Activated naive CD8-positive, alpha-beta T cell (primary cell): Measurements from ENCODE around the gene SLC40A1.
A peak's percentile ranks its signal among the peaks of the same experiment; 100 is the strongest.

ENCODE experiments used
- H3K27ac Mint-ChIP-seq: one replicate; pipeline ENCODE4 v1.8.0; 2021; ENCODE audit warnings: mixed read lengths
- H3K27me3 Mint-ChIP-seq: one replicate; pipeline ENCODE4 v1.8.0; 2021; ENCODE audit warnings: mixed read lengths
- H3K36me3 Mint-ChIP-seq: one replicate; pipeline ENCODE4 v1.8.0; 2021; ENCODE audit warnings: mixed read lengths
- H3K4me1 Mint-ChIP-seq: one replicate; pipeline ENCODE4 v1.8.0; 2021; ENCODE audit warnings: low read depth, mixed read lengths
- H3K4me3 Mint-ChIP-seq: one replicate; pipeline ENCODE4 v1.8.0; 2021; ENCODE audit warnings: mild to moderate bottlenecking, mixed read lengths
- H3K9me3 Mint-ChIP-seq: one replicate; pipeline ENCODE4 v1.8.0; 2021; ENCODE audit warnings: low read depth, mixed read lengths

The SLC40A1 gene, protein sequence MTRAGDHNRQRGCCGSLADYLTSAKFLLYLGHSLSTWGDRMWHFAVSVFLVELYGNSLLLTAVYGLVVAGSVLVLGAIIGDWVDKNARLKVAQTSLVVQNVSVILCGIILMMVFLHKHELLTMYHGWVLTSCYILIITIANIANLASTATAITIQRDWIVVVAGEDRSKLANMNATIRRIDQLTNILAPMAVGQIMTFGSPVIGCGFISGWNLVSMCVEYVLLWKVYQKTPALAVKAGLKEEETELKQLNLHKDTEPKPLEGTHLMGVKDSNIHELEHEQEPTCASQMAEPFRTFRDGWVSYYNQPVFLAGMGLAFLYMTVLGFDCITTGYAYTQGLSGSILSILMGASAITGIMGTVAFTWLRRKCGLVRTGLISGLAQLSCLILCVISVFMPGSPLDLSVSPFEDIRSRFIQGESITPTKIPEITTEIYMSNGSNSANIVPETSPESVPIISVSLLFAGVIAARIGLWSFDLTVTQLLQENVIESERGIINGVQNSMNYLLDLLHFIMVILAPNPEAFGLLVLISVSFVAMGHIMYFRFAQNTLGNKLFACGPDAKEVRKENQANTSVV

DNA sequence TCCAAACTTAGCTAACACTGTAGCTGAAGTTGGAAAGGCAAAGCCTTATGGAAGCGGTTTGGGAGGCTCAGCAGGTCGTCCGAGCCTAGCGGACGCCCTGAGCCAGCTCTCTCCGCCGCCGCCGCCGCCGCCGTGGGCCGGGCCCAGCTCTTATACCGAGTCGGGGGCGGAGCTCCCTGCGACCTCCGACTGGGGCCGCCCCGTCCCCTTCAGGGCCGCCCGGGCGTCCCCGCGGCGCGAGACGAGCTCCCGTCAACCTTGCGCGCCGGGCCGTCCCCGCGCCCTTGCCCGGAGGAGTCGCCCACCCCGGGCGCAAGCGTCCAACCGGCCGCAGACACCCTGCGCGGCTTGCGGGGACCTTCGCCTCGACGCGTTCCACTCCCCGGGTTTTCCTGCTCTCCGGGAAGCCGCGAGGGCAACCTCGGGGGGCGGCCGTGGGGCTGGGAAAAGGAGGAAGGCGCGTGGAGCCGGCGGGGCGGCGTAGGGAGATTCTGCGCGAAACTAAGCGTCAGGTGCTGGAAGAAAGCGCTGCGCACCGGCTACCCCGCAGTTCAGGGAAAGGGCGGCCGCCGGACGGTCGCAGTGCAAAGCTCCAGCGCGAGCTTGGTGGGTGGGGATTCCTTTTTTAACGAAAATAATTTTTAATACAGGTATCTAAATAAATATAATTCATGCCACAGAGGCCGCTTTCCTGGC is at the start of gene SLC40A1:
Gene SLC40A1 (minus strand): TSS at position 129 of the 696 bp plus-strand sequence. CDS start 326 bp downstream, outside the sequence.
- Mint-ChIP-seq H3K9me3 (no peaks in the 10 kb centered on the region), H3K27me3 (peaks cover 12% of the 10 kb centered on the region), H3K4me3 (peak within 1 kb of the TSS; percentile 83), H3K27ac (no peak within 1 kb of the TSS), H3K36me3 (no peaks in the 10 kb centered on the region), H3K4me1 (peaks cover 30% of the 10 kb centered on the region)

DNA sequence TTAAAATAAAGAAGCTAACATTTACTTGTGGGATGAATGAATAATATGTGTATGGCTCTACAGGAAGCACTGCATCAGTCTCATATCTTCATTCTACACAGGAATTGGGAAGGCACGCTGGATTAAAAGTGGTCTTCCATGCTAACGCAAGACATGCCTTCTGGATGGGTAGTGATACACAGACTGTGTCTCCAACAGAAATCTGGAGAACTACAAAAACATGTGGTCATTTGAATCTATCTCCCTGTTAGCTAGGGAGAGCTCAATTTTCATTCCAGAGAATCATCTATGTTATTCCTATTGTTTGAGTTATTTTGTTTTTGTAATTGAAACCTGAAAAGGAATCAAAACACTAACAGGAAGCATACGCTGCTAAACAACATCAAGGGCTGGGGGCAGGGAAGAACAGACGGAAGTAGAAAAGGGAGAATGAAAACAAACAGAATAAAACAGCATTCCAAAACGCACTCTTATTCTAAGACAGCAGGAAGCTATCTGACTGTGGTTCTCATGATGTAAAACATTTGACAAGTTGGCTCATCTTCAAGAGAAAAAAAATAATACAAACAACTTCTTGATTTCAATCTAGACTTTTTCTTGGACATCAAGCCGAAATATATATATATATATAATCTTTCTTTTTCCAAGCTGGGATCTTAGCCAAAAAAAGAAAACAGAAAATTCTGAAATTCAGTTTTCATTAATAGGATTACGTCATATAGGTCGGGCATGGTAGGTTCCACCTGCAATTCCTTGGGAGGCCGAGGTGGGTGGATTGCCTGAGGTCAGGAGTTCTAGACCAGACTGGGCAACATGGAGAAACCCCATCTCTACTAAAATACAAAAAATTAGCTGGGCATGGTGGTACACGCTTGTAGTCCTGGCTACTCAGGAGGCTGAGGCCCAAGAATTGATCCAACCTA is 49.2 kb upstream of the SLC40A1 start:
- H3K4me1 Mint-ChIP-seq: peaks cover 15% of the 10 kb centered on the region
- H3K27ac Mint-ChIP-seq: no peak overlapping the region
- H3K36me3 Mint-ChIP-seq: no peaks in the 10 kb centered on the region
- H3K9me3 Mint-ChIP-seq: no peaks in the 10 kb centered on the region
- H3K27me3 Mint-ChIP-seq: no peaks in the 10 kb centered on the region
- no peak overlapping the region for H3K4me3 Mint-ChIP-seq

DNA sequence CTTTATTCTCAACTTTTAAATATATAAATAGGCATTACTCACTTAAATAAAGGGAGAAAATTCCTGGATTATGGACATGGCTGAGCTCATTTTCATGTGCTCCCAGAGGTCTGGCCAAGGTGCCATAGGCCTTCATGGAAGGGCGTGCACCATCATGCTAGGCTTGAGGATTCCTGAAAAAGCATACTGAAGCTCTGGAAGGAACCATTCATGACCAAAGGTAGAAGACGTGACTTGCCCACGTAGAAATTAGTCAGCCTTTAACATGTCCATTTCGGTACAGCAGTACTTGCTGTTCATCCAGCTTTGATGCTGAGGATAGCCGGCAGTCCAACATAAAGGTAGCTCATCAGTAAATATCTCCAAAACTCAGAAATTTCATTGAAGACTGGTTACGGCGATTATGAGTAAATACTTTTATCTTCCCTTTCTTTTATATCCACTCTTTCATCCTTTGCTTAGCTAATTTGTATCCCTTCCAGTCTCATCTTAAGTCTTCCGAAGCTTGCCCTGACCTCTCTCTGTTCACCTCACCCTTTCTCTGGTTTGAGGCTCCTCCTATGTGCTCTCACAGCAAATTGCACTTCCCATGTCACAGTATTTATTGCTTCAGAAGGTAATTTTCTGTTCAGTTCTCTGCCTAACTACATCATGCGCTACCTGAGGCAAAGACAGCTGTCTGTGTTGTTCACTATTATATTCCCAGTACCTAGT is 48.4 kb upstream of the SLC40A1 start:
- H3K4me1 Mint-ChIP-seq: peaks cover 21% of the 10 kb centered on the region
- H3K27ac Mint-ChIP-seq: no peak overlapping the region
- H3K27me3 Mint-ChIP-seq: no peaks in the 10 kb centered on the region
- no peaks in the 10 kb centered on the region for H3K36me3 Mint-ChIP-seq
- no peak overlapping the region for H3K4me3 Mint-ChIP-seq
- no peaks in the 10 kb centered on the region for H3K9me3 Mint-ChIP-seq

DNA sequence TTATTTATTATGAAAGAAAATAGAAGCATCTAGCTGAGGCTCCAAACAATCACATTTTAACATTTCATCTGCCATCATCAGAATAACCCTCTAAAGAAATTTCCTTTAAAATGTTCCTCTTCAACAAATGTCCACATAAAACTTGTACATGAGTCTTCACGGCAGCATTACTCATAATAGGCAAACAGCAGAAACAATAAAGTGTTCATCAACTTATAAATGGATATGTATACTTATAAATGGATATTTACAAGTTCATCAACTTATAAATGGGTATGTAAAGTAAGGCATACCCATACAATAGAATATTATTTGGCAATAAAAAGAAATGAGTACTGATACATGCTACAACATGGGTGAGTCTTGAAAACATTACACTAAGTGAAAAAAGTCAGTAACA is 47.2 kb upstream of the SLC40A1 start:
- peaks cover 21% of the 10 kb centered on the region for H3K4me1 Mint-ChIP-seq
- H3K27me3 Mint-ChIP-seq: no peaks in the 10 kb centered on the region
- H3K9me3 Mint-ChIP-seq: no peaks in the 10 kb centered on the region
- no peaks in the 10 kb centered on the region for H3K36me3 Mint-ChIP-seq
- H3K4me3 Mint-ChIP-seq: no peak overlapping the region
- H3K27ac Mint-ChIP-seq: no peak overlapping the region

DNA sequence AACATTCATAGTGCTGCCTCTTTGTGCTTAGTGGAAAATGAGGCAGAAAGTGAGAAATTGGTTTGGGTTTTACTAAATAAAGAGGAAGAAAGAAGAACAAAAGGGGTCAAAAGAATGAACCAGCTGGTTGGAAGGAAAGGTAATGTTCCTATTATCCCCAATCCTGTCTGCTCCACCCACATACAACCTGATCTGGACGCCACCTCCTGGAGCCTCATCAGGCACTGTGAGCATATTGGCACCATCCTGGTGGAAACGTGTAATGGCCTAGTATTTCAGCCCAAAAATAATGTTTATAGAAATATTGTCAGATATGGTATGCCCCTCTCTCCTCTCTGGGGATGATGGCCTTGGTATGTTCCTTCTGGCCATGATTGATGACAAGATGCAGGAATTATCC is 45.0 kb upstream of the SLC40A1 start:
- no peaks in the 10 kb centered on the region for H3K9me3 Mint-ChIP-seq
- H3K4me3 Mint-ChIP-seq: peak overlapping the region; percentile 18
- no peaks in the 10 kb centered on the region for H3K27me3 Mint-ChIP-seq
- peaks cover 21% of the 10 kb centered on the region for H3K4me1 Mint-ChIP-seq
- H3K27ac Mint-ChIP-seq: no peak overlapping the region
- no peaks in the 10 kb centered on the region for H3K36me3 Mint-ChIP-seq

DNA sequence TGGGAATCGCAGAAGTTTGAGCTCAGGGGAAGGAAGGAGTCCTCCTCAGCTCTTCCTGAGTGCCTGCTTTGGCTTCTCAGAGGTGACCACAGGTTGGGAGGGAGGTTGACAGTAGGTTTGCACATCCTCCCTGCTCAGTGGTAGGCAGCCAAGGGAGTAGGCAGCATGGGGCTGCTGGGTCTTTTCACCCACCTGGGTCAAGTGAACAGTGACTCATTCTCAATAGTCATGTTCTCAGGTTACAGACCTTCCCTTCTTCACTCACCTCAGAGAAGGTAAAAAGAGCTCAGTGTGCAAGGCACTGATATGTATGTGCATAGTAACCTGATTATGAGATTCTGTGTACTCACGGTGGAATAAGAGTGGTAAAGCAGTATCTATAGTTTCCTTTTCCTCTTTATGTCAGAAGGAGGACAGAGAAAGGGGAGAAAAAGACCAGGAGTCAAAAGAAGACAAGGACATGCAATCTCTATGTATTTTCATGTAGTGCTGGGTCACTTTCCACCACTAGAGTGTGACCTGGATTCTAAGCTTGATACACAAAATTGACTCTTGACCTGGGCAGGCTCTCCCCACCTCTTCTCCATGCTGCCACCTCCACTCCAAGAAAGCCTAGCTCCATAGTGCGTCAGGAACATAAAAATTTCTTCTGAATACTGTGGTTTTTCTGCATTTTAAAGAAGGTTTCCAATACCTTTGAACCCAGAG is 44.2 kb upstream of the SLC40A1 start:
- no peaks in the 10 kb centered on the region for H3K9me3 Mint-ChIP-seq
- no peak overlapping the region for H3K4me3 Mint-ChIP-seq
- H3K27me3 Mint-ChIP-seq: no peaks in the 10 kb centered on the region
- no peak overlapping the region for H3K27ac Mint-ChIP-seq
- peaks cover 21% of the 10 kb centered on the region for H3K4me1 Mint-ChIP-seq
- no peaks in the 10 kb centered on the region for H3K36me3 Mint-ChIP-seq

DNA sequence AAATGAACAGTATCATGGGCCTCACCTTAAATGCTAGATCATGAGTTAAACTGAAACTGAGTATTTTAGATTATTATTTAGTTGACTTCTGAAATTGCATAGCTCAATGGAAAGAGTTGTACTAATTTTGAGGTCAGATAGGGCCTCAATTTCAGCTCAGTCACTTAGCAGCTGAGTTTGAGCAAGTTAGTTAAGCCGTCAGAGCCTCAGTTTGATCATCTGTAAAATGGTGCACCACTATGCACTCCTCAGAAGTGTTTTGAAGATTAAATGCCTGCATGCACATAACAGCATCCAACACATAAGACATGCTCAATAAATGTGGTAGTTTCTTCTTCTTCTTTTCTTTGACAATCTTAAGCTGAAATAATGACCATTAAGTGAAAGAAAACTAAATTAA is 42.5 kb upstream of the SLC40A1 start:
- Mint-ChIP-seq H3K4me1 (peaks cover 21% of the 10 kb centered on the region), H3K4me3 (no peak overlapping the region), H3K27ac (no peak overlapping the region), H3K9me3 (no peaks in the 10 kb centered on the region), H3K27me3 (no peaks in the 10 kb centered on the region), H3K36me3 (no peaks in the 10 kb centered on the region)

DNA sequence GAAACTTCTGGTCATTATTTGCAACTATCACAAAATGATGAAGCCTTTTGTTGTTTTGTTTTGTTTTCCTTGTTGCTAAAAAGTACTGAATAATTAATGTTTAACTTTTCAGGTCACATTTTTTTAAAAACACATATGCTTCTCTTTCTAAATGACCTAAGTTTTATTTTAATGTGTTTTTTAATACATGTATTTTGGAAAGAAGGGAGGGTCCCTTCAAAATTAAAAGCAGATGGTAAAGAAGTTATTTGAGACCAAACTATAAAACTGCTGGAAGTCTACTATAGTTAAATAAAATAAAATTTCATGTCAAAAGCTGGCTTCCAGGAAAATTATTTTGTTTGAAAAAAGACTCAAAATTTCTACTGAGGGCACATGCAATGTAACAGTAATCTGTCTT is 41.2 kb upstream of the SLC40A1 start:
- Mint-ChIP-seq H3K27ac (no peak overlapping the region), H3K36me3 (no peaks in the 10 kb centered on the region), H3K4me3 (no peak overlapping the region), H3K27me3 (no peaks in the 10 kb centered on the region), H3K9me3 (no peaks in the 10 kb centered on the region), H3K4me1 (peaks cover 21% of the 10 kb centered on the region)

DNA sequence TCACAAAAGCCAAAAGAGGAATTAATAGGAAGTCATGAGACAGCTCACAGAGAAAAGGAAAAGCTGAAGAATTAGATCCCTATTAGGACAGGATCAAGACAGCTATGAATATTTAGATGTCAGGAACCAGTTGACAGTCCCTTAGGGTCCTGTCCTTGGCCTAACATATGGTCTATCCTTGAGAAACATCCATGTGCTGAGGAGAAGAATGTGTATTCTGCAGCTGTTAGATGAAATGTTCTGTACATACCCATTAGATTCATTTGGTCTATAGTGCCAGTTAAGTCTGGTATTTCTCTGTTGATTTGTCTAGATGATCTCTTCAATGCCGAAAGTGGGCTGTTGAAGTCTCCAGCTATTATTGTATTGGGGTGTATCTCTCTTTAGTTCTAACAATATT is 37.6 kb upstream of the SLC40A1 start:
- Mint-ChIP-seq H3K27me3 (no peaks in the 10 kb centered on the region), H3K27ac (no peak overlapping the region), H3K4me3 (no peak overlapping the region), H3K4me1 (peaks cover 1% of the 10 kb centered on the region), H3K36me3 (no peaks in the 10 kb centered on the region), H3K9me3 (no peaks in the 10 kb centered on the region)

DNA sequence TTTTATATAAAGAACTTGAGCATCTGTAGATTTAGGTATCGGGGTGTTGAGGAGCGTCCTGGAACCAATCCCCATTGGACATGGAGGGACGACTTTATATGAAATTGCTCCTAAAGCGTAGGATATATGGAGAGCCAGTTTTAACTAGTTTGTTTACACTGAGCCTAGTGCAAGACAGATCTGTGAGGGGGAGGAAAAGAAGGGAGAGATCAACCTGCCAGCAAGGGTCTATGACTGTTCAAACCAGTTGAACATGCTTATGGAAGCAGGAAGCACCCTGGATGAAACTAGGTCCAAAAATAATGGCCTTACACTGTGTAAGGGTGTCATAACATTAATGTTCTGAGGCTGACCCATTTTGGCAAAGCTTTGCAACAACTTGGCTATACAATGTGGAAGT is 34.0 kb upstream of the SLC40A1 start:
- no peaks in the 10 kb centered on the region for H3K36me3 Mint-ChIP-seq
- H3K4me3 Mint-ChIP-seq: no peak overlapping the region
- no peak overlapping the region for H3K27ac Mint-ChIP-seq
- H3K9me3 Mint-ChIP-seq: no peaks in the 10 kb centered on the region
- H3K4me1 Mint-ChIP-seq: peaks cover 3% of the 10 kb centered on the region
- no peaks in the 10 kb centered on the region for H3K27me3 Mint-ChIP-seq

DNA sequence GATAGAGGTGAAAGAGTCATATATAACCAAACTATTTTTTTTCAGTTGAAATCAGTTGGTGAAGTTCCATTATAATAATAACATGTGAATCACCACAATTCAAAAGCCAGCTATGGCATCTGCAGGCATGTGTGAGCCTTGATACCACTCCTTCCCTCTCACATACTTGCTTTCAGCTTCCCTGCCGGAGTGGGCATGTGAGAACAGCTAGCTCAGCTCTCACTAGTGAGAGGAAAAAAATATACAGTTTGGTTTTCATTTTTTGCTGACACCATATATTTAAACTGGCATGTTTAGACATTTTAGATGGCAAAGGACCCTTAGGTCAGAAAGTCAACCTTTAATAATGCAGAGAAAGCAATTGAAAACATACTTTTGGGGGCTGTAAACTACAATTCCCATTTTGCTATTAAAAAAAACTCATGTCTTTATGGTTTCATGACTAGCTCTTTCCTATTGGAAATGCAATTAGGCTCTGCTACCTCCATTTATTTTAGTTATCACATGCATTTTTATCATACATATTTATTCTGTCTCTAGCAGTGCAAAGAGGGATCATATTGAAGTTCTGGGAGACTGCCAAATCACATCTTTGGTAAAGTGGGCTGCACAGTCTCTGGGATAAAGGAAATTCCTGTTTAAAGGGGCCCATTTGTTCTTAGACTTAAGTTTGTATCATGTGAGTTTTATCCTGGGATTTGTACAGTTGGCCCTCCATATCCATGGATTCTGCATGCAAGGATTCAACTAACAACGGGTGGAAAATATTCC is 33.2 kb upstream of the SLC40A1 start:
- Mint-ChIP-seq H3K36me3 (no peaks in the 10 kb centered on the region), H3K27me3 (no peaks in the 10 kb centered on the region), H3K4me1 (peaks cover 3% of the 10 kb centered on the region), H3K4me3 (no peak overlapping the region), H3K27ac (no peak overlapping the region), H3K9me3 (no peaks in the 10 kb centered on the region)

DNA sequence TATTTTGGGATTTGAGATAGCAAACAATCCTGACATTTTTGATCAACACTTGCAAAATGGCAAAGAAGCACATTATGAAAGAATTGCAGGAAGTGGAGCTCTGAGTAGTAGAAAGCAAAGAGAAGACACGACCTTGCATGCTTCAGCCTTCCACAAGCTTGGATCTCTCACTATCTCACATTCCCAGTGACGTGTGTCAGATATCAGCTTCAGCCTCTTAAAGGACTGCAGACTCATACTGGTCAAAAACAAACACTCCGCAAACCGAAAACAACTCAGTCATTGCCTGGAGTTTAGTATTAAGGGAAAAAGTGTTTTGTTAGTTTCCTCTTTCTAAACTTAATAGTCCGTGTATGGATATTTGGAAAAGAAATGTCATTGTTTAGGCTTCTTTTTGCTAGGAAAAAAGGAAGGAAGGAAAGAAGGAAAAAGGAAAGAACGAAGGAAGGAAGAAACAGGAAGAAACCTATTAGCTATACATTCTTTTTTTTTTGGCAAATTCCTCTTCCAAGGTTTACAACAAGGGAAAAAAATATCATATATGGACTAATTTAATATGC is 32.6 kb upstream of the SLC40A1 start:
- Mint-ChIP-seq H3K4me1 (peaks cover 3% of the 10 kb centered on the region), H3K4me3 (no peak overlapping the region), H3K27ac (peak overlapping the region; percentile 34), H3K9me3 (no peaks in the 10 kb centered on the region), H3K27me3 (no peaks in the 10 kb centered on the region), H3K36me3 (no peaks in the 10 kb centered on the region)

DNA sequence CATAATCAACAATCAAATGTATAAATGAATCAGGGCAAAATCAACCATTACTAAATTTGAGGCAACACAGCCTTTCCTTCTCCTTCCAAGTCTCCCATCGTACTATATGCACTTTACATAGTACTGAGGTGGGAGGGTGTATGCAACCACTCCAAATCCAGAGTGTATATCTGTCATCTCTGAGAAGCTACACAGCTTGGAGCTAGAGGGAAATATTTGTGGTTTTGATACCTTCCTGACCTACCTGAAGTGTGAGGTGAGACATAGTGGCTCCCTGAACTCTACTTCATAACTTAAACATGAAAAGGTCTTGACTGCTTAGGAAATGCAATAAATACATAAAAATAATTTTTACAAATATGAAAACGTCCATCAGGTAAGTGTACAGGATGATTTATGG is 30.1 kb upstream of the SLC40A1 start:
- no peaks in the 10 kb centered on the region for H3K36me3 Mint-ChIP-seq
- H3K4me1 Mint-ChIP-seq: peaks cover 3% of the 10 kb centered on the region
- no peak overlapping the region for H3K4me3 Mint-ChIP-seq
- H3K27ac Mint-ChIP-seq: no peak overlapping the region
- no peaks in the 10 kb centered on the region for H3K27me3 Mint-ChIP-seq
- H3K9me3 Mint-ChIP-seq: no peaks in the 10 kb centered on the region
